ENCODE measurements around the gene HMGB3.

DNA sequence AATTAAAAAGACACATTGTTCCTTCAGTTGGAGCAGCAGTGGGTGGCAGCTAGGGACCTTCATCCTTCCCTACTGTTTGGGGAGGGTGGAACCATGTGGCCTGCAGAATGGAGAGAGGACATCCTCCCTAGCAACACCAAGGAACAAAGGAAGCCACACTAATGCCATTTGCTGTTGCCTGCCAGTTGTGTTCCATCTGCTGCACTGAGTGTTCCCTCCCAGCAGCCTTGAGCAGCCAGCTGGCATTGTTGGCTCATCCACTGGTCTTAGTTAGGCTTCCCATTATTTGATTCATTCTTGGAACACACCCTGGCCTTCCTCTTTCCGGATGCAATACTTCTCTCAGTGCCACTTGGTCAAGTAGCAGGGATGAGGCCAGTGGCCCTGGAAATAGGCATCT is 25.0 kb upstream of the HMGB3 start:
- no peak for TF ChIP-seq POLR2A (IDR thresholded peaks at IDR 0.05)
- TF ChIP-seq, protein P1, sequence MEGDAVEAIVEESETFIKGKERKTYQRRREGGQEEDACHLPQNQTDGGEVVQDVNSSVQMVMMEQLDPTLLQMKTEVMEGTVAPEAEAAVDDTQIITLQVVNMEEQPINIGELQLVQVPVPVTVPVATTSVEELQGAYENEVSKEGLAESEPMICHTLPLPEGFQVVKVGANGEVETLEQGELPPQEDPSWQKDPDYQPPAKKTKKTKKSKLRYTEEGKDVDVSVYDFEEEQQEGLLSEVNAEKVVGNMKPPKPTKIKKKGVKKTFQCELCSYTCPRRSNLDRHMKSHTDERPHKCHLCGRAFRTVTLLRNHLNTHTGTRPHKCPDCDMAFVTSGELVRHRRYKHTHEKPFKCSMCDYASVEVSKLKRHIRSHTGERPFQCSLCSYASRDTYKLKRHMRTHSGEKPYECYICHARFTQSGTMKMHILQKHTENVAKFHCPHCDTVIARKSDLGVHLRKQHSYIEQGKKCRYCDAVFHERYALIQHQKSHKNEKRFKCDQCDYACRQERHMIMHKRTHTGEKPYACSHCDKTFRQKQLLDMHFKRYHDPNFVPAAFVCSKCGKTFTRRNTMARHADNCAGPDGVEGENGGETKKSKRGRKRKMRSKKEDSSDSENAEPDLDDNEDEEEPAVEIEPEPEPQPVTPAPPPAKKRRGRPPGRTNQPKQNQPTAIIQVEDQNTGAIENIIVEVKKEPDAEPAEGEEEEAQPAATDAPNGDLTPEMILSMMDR (IDR thresholded peaks at IDR 0.05) = no peak

Data from vagina (tissue), 2 donors.